MM.1S (cell line): ENCODE measurements around the gene ABCC1.

Source experiments
- DNase-seq: peaks from one replicate; pipeline ENCODE4 v3.0.0-alpha.2; 2015
- H2AFZ ChIP-seq: fragments of 300-600 bp; sonication (generic); 2 replicates; pipeline ENCODE4 v1.6.0; 2016; ENCODE audit warnings: antibody characterized with exemption, low read length
- H3F3A ChIP-seq: fragments of 300-600 bp; sonication (generic); 2 replicates; pipeline ENCODE4 v1.6.1; 2016; ENCODE audit warnings: mild to moderate bottlenecking, antibody characterized with exemption, low read length, moderate library complexity, mixed read lengths; ENCODE audit not compliant: insufficient read depth
- H3K27ac ChIP-seq: fragments of 300-600 bp; sonication (generic); 2 replicates; pipeline ENCODE4 v1.5.1; 2016; ENCODE audit warnings: mild to moderate bottlenecking, low read length
- H3K27me3 ChIP-seq: fragments of 300-600 bp; sonication (generic); replicated peaks from 2 replicates; pipeline ENCODE4 v1.6.0; 2016; ENCODE audit warnings: low read length; ENCODE audit not compliant: insufficient read depth
- H3K36me3 ChIP-seq: fragments of 300-600 bp; sonication (generic); replicated peaks from 2 replicates; pipeline ENCODE4 v1.6.1; 2016; ENCODE audit warnings: mild to moderate bottlenecking, low read length, mixed read lengths; ENCODE audit not compliant: insufficient read depth
- H3K4me1 ChIP-seq: fragments of 300-600 bp; sonication (generic); 2 replicates; pipeline ENCODE4 v1.6.1; 2016; ENCODE audit warnings: low read length, mixed read lengths
- H3K4me2 ChIP-seq: fragments of 300-600 bp; sonication (generic); 2 replicates; pipeline ENCODE4 v1.6.0; 2016; ENCODE audit warnings: low read depth, low read length
- H3K4me3 ChIP-seq: fragments of 300-600 bp; sonication (generic); 2 replicates; pipeline ENCODE4 v1.5.1; 2016; ENCODE audit warnings: low read length, mixed read lengths
- H3K79me2 ChIP-seq: fragments of 300-600 bp; sonication (generic); 2 replicates; pipeline ENCODE4 v1.6.1; 2016; ENCODE audit warnings: mixed run types, low read length, mixed read lengths
- H3K9ac ChIP-seq: fragments of 300-600 bp; sonication (generic); 2 replicates; pipeline ENCODE4 v1.6.1; 2016; ENCODE audit warnings: low read length, mixed read lengths
- H3K9me2 ChIP-seq: fragments of 300-600 bp; sonication (generic); replicated peaks from 2 replicates; pipeline ENCODE4 v1.6.1; 2016; ENCODE audit warnings: mild to moderate bottlenecking, low read length, mixed read lengths; ENCODE audit not compliant: insufficient read depth
- H3K9me3 ChIP-seq: fragments of 300-600 bp; sonication (generic); replicated peaks from 2 replicates; pipeline ENCODE4 v1.6.1; 2016; ENCODE audit warnings: mild to moderate bottlenecking, low read length, mixed read lengths; ENCODE audit not compliant: insufficient read depth
- H4K20me1 ChIP-seq: fragments of 300-600 bp; sonication (generic); 2 replicates; pipeline ENCODE4 v1.6.1; 2016; ENCODE audit warnings: mild to moderate bottlenecking, low read length, moderate library complexity, mixed read lengths; ENCODE audit not compliant: insufficient read depth
- CTCF ChIP-seq: fragments of 300-600 bp; sonication (generic); IDR thresholded peaks from 2 replicates; pipeline ENCODE4 v1.5.1; 2016; ENCODE audit warnings: antibody characterized with exemption, low read length, mixed read lengths
- EZH2 ChIP-seq: fragments of 300-600 bp; sonication (generic); optimal IDR thresholded peaks from 2 replicates; pipeline ENCODE3; 2017; ENCODE audit warnings: low read depth, mild to moderate bottlenecking, antibody characterized with exemption, low read length, mixed read lengths
- EZH2phosphoT487 ChIP-seq: fragments of 300-600 bp; sonication (generic); IDR thresholded peaks from 2 replicates; pipeline ENCODE4 v1.6.1; 2018; ENCODE audit warnings: antibody characterized with exemption, low read length

Gene ABCC1

GRCh38 chr16:16126896-16127295 is 177.5 kb downstream of the ABCC1 start:
- TF ChIP-seq CTCF (no peak), EZH2phosphoT487 (no peak), EZH2 (no peak)
- Histone ChIP-seq H3K4me1 (no peaks in the 10 kb centered on the region), H3K27me3 (no peaks in the 10 kb centered on the region), H3F3A (no peaks in the 10 kb centered on the region), H3K4me2 (no peak overlapping the region), H3K27ac (no peak overlapping the region), H3K9ac (no peak overlapping the region), H3K4me3 (no peak overlapping the region), H3K36me3 (no peaks in the 10 kb centered on the region), H3K9me3 (no peaks in the 10 kb centered on the region), H2AFZ (no peak overlapping the region), H3K9me2 (no peaks in the 10 kb centered on the region), H3K79me2 (no peaks in the 10 kb centered on the region), H4K20me1 (no peaks in the 10 kb centered on the region)
- no peak for DNase-seq

- no peaks in the 10 kb centered on the region for H3K36me3 ChIP-seq
- H3K9me2 ChIP-seq: no peaks in the 10 kb centered on the region
- peak; percentile 63 for DNase-seq
Measured at GRCh38 chr16:16127469-16128116, 178.2 kb downstream of the ABCC1 start.

GRCh38 chr16:16131204-16131603 is 181.8 kb downstream of the ABCC1 start:
- no peaks in the 10 kb centered on the region for H3K79me2 ChIP-seq
- H3K4me3 ChIP-seq: no peak overlapping the region
- no peaks in the 10 kb centered on the region for H3F3A ChIP-seq
- TF ChIP-seq EZH2 (no peak), CTCF (no peak)
- DNase-seq: no peak
- no peak overlapping the region for H3K27ac ChIP-seq
- no peaks in the 10 kb centered on the region for H3K9me2 ChIP-seq
- H3K36me3 ChIP-seq: no peaks in the 10 kb centered on the region
- H3K4me1 ChIP-seq: no peaks in the 10 kb centered on the region
- H2AFZ ChIP-seq: no peak overlapping the region
- no peak overlapping the region for H3K9ac ChIP-seq
- no peak overlapping the region for H3K4me2 ChIP-seq
- no peaks in the 10 kb centered on the region for H3K9me3 ChIP-seq
- H3K27me3 ChIP-seq: no peaks in the 10 kb centered on the region
- H4K20me1 ChIP-seq: no peaks in the 10 kb centered on the region

More at GRCh38 chr16:16127469-16128116, 178.2 kb downstream of the ABCC1 start:
- Histone ChIP-seq H3K27me3 (no peaks in the 10 kb centered on the region), H4K20me1 (no peaks in the 10 kb centered on the region), H3F3A (no peaks in the 10 kb centered on the region), H3K79me2 (no peaks in the 10 kb centered on the region), H3K4me2 (no peak overlapping the region), H3K27ac (no peak overlapping the region), H2AFZ (no peak overlapping the region), H3K4me3 (no peak overlapping the region), H3K9ac (no peak overlapping the region), H3K4me1 (no peaks in the 10 kb centered on the region), H3K9me3 (no peaks in the 10 kb centered on the region)
- TF ChIP-seq EZH2 (no peak), CTCF (peak; percentile 76)
